ENCODE data around the gene DISC1. TPM values are rescaled to one million over a fixed set of nuclear protein-coding genes. Genes with fewer than 3 reads are reported as not detected.

DISC1 gene
- total RNA-seq, 2 donors from 2014 or later: 6.7 to 9.3 TPM

DNA sequence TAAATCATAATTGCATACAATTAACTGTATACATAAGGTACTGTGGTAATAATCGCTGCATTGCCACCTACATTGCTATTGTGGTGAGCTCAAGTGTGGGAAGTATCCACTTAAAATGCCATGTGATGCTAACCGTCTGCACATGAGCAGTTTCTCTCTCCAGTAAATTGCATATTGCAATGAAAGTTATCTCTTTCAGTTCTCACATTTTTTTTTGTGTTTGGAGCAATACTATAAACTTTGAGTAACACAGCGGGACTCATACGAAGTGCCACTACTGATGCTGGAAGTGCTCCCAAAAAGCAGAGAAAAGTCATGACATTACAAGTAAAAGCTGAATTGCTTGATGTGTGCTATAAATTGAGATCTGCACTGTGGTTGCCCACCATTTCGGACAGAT is 38.5 kb downstream of the DISC1 start:
- H3K36me3 ChIP-seq: no peaks in the 10 kb centered on the region
- no peak overlapping the region for H3K4me3 ChIP-seq
- no peak for TF ChIP-seq POLR2AphosphoS5 (IDR thresholded peaks at IDR 0.05)
- no peak for TF ChIP-seq POLR2A (IDR thresholded peaks at IDR 0.05)
- TF ChIP-seq, protein P1, sequence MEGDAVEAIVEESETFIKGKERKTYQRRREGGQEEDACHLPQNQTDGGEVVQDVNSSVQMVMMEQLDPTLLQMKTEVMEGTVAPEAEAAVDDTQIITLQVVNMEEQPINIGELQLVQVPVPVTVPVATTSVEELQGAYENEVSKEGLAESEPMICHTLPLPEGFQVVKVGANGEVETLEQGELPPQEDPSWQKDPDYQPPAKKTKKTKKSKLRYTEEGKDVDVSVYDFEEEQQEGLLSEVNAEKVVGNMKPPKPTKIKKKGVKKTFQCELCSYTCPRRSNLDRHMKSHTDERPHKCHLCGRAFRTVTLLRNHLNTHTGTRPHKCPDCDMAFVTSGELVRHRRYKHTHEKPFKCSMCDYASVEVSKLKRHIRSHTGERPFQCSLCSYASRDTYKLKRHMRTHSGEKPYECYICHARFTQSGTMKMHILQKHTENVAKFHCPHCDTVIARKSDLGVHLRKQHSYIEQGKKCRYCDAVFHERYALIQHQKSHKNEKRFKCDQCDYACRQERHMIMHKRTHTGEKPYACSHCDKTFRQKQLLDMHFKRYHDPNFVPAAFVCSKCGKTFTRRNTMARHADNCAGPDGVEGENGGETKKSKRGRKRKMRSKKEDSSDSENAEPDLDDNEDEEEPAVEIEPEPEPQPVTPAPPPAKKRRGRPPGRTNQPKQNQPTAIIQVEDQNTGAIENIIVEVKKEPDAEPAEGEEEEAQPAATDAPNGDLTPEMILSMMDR (IDR thresholded peaks at IDR 0.05): no peak
- H3K27ac ChIP-seq: no peak overlapping the region
- H3K27me3 ChIP-seq (replicated peaks; ENCODE audit: insufficient read depth): no peaks in the 10 kb centered on the region
- no peaks in the 10 kb centered on the region for H3K9me3 ChIP-seq
- WGBS: 71% methylated on average over 5 of the region's 5 CpGs
- DNase-seq (ENCODE audit: low spot score): no peak
- intact Hi-C loops (cut with DNase I): no loop called here
- no peaks in the 10 kb centered on the region for H3K4me1 ChIP-seq (replicated peaks)

DNA sequence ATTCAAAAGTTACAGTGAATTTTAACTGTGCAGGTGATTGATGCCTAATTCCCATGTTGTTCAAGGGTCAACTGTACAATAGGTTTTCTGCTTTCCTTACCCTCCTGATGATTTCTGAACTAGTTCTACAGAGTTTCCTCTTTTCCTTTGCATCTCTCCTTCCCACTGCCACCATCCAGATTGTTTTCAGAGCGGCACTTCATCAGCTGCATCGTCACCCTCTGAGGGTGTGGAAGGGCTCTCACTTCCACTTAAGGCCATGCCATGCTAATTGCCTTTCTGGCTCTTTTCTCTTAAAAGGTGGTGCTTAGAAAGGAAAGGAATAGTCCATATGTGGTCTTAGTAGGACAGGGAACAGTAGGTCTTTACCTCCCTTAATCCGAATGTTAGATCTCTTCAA is 39.1 kb downstream of the DISC1 start:
- Histone ChIP-seq H3K4me3 (no peak overlapping the region), H3K9me3 (no peaks in the 10 kb centered on the region), H3K36me3 (no peaks in the 10 kb centered on the region), H3K27me3 (replicated peaks; ENCODE audit: insufficient read depth) (no peaks in the 10 kb centered on the region), H3K27ac (no peak overlapping the region), H3K4me1 (replicated peaks) (no peaks in the 10 kb centered on the region)
- TF ChIP-seq POLR2A (IDR thresholded peaks at IDR 0.05): no peak
- TF ChIP-seq, protein P1 (IDR thresholded peaks at IDR 0.05): no peak
- no peak for TF ChIP-seq POLR2AphosphoS5 (IDR thresholded peaks at IDR 0.05)
- intact Hi-C loops (cut with DNase I): no loop called here
- WGBS: 90% methylated on average over 3 of the region's 3 CpGs
- no peak for DNase-seq (ENCODE audit: low spot score)

DNA sequence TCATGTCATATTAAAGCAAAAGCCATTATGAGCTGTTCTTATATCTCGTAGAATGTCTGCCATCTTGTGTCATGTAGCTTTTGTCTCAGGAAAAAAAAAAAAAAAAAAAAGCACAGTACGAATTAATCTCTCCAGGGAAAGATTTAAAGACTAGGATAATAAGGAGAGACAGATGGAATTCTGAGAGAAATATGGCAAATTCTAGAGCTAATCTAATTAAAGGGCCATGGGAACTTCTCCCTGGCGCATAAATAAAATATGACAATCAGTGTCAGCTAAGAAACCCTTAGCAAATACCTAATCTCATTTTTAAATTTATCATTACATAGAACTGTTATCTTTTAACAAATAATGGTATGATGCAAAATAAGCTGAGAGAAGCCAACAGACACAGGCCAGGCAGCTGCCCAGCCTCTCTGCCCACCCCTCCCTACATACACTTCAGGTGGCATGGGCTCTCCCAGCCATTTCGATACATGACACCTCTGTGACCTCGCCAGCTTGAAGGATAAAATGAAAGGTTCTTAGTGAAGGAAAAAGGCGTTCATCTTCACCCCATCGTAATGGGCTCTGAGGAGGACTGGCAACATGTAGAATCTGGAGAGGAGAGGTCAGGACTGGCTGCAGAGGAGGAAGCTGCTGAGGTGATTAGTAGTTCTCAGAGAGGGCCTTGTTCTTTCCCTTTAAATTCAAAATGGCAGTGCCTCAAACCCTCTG is 39.8 kb downstream of the DISC1 start:
- 91% methylated on average over 7 of the region's 7 CpGs for WGBS
- TF ChIP-seq POLR2A (IDR thresholded peaks at IDR 0.05) (no peak), POLR2AphosphoS5 (IDR thresholded peaks at IDR 0.05) (no peak)
- TF ChIP-seq, protein P1 (IDR thresholded peaks at IDR 0.05): no peak
- intact Hi-C loops (cut with DNase I): no loop called here
- Histone ChIP-seq H3K27me3 (replicated peaks; ENCODE audit: insufficient read depth) (no peaks in the 10 kb centered on the region), H3K27ac (no peak overlapping the region), H3K4me1 (replicated peaks) (no peaks in the 10 kb centered on the region), H3K36me3 (no peaks in the 10 kb centered on the region), H3K4me3 (no peak overlapping the region), H3K9me3 (no peaks in the 10 kb centered on the region)
- no peak for DNase-seq (ENCODE audit: low spot score)

DNA sequence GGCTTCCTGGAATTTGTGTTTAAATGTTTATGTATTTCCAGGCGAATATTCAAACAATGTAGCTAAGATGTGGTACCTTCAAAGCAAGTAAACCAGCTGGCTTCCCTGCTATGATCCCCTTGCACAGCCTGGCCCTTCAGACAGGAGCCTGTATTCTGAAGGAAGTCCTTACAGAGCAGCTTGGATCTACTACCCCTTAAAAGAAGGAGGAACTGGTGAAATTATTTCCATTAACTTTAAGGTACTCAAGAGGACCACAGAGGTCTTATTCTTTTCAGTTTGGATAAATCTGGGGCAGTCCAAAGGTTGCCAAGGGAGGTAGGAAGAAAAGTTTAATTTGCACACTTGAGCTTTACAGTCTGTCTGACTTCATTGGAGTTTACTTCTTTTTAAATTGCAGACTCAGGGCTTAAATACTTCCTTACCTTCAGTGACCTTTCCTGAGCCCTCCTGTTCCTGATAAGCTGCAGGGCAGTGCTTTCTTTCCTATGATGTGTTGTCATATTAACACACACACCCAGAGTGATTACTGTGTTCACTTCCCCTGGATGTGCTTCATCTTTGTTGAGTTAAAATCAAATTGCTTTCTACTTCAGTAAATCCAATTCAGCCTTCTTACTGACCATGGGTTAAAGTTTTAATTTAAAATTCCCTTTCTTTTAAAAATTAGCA is 40.5 kb downstream of the DISC1 start:
- Histone ChIP-seq H3K27me3 (replicated peaks; ENCODE audit: insufficient read depth) (no peaks in the 10 kb centered on the region), H3K27ac (no peak overlapping the region), H3K9me3 (no peaks in the 10 kb centered on the region), H3K36me3 (no peaks in the 10 kb centered on the region), H3K4me1 (replicated peaks) (no peaks in the 10 kb centered on the region), H3K4me3 (no peak overlapping the region)
- 33% methylated on average over 1 of the region's 1 CpG for WGBS
- TF ChIP-seq, protein P1 (IDR thresholded peaks at IDR 0.05): no peak
- TF ChIP-seq POLR2A (IDR thresholded peaks at IDR 0.05) (no peak), POLR2AphosphoS5 (IDR thresholded peaks at IDR 0.05) (no peak)
- no peak for DNase-seq (ENCODE audit: low spot score)
- intact Hi-C loops (cut with DNase I): no loop called here
